B cell (primary cell): ENCODE data around the gene MST1R.

ENCODE experiments used
- CTCF ChIP-seq: fragments of 200-600 bp; IDR thresholded peaks from one replicate; pipeline ENCODE4 v1.8.0; 2022; ENCODE audit warnings: antibody characterized with exemption, mild to moderate bottlenecking
- EZH2 ChIP-seq: IDR thresholded peaks from 2 replicates; pipeline ENCODE4 v1.6.1; 2012; ENCODE audit warnings: borderline replicate concordance, low read depth, mild to moderate bottlenecking, moderate library complexity, low read length; ENCODE audit not compliant: insufficient read depth, poor library complexity, severe bottlenecking

DNA sequence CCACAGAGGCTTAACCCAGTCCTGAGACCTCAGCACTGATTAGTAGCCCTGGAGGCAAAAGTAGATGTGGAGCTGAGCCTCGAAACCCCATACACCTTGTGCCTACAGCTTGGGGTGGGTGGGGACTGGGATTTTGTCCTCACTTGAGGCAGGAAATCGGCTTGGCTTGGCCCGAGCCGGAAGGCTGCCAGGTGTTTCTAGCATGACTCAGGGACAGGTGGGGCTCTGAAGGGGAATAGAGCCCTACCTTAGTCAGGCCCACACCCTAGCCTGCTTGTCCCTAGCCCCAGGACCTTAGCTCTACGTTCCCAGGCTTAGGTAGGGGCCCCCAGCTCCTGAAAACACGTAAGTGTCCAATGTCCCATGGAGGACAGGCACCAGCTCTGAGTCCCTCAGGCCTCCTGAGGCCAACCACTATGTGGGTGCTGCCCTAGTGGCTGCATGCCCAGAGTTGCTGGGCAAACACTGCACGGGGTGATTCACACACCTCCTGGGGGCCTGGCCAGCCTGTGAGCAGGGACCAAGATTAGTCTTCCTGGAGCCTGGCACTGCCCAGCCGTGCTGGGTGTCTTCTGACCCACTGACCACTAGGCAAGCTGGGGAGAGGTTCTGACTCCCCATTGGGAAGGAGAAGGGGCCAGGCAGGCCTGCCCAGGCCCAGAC is 3.1 kb downstream of the MST1R start:
- TF ChIP-seq CTCF (no peak), EZH2 (no peak)
